GM21723 (cell line): ENCODE measurements around the gene WWOX.

Source experiments
- ATAC-seq: cut with Tn5 transposase; IDR thresholded peaks from one replicate; pipeline ENCODE4 v1.9.1; 2021; ENCODE audit warnings: mild to moderate bottlenecking, moderate library complexity; ENCODE audit not compliant: unreplicated experiment

The WWOX gene

GRCh38 chr16:78386557-78387324, 287.3 kb downstream of the WWOX start:
- no peak for ATAC-seq

DNA sequence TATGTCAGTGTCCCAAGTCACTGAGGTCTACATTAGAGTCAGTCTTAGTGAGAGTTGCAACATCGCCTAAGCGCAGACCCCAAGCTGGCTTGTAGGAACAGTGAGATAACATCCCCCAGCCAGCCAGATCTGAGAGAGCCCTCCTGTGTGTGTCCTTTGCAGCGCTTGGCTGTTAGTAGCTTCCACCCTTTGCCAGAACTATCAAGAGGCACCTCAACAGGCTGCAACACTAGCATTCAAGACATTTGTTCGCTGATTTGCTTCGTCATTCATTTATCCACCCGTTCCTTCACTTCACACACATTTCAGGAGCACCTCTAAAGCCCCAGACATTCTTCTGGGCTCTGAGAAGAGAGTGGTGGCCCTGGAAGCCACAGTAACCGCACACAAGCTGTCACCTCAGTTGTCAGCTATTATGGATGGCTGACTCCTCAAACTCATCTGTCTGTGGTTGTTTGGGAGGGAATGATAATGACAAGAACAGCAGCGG, 289.6 kb downstream of the WWOX start:
- ATAC-seq = no peak

GRCh38 chr16:78390092-78390491, 290.6 kb downstream of the WWOX start:
- ATAC-seq = no peak

GRCh38 chr16:78390508-78391324, 291.3 kb downstream of the WWOX start:
- ATAC-seq = no peak

DNA sequence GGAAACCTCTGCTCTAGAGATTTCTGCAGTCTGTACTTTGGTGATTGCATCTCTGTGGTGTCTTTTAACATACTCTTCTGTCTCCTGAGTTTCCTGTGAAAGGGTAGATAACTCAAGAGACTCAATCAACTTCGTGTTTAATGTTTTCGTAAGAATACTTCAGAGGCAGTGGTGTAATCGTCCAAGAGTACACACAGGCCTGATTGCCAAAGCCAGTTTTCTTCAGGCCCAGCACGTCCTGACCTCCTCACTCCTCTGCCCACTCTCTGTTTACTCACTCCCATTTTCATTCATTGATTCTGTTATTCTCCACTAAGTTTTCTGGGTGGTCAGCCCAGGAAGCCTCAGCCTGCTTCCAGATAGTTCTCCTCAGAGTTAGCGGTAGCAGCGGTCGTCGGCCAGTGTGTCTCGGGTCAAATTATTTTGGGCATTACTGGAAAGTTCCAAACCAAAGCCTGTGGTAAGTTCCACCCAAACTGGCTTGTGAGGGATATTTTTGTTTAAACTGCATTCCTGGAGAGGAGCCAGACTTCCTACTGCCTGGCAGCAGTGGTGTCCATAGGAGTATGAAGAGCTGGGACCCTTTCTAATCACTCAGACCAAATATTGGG, 293.2 kb downstream of the WWOX start:
- ATAC-seq = no peak

DNA sequence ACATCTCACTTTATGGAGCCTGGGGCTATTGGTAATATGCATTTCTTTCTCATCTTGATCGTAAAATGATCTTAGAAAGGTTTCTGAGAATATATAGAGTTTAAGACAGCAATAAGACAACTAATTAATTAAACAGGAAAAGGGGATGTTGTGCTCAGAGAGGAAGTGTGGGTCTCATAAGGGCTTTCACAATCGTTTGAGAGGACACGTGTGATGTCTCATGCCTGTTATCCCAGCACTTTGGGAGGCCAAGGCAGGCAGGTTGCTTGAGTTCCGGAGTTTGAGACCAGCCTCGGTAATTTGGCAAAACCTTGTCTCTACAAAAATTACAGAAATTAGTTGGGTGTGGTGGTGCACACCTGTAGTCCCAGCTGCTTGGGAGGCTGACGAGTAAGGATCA, 295.6 kb downstream of the WWOX start:
- no peak for ATAC-seq

- ATAC-seq = no peak
Measured at GRCh38 chr16:78396046-78396445, 296.6 kb downstream of the WWOX start.

GRCh38 chr16:78396673-78397072, 297.2 kb downstream of the WWOX start:
- ATAC-seq = no peak

- no peak for ATAC-seq
Measured at GRCh38 chr16:78399384-78399783, 299.9 kb downstream of the WWOX start.

DNA sequence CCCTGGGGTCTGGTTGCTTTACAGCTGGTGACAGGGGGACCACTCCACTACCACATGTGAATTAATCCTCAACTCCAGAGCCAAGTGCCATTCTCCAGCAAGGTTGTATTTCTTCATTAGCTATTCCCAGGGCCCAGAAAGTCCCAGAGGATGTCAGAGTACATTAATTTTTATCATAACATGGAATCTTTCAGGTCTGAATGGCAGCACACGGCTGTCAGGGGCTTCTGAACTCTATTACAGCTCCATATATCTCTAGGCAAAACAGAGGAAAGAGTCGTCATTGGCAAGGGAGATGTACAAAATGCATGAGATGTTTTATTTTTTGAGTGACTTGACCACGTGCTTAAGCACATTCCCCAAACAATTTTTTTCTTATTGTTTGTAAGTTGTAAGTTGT, 303.4 kb downstream of the WWOX start:
- ATAC-seq = no peak

DNA sequence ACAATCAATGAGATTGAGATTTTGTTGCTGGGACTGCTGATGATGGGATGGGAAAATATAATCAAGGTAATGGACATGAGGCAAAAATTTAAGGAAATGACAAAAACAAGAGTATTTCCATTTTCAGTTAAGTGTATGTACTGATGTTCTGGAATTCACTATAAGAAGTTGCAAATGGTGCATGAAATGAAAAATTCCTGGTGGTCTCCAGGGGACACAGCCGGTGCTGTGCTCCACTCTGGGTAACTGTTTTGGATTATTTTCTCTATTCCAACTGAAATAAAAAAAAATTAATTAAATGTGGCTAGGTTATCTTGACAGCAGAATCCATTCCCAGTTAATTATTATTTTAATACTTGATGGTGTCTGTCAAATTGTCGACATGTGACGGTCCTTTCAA, 305.6 kb downstream of the WWOX start:
- no peak for ATAC-seq

GRCh38 chr16:78405833-78406232, 306.4 kb downstream of the WWOX start:
- no peak for ATAC-seq

- ATAC-seq = no peak
Measured at GRCh38 chr16:78407191-78407590, 307.7 kb downstream of the WWOX start.

DNA sequence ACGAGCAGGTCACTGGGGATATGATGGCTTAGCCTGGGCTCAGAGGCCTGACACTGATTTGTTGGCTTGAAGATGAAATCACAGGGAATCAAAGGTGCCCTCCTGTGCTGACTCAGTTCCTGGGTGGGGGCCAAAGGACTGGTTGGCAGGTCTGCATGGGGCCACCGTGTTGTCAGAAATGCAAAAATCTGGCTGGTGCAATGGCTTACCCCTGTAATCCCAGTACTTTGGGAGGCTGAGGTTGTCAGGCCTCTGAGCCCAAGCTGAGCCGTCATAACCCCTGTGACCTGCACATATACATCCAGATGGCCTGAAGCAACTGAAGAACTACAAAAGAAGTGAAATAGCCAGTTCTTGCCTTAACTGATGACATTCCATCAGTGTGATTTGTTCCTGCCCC, 314.2 kb downstream of the WWOX start:
- ATAC-seq = no peak

DNA sequence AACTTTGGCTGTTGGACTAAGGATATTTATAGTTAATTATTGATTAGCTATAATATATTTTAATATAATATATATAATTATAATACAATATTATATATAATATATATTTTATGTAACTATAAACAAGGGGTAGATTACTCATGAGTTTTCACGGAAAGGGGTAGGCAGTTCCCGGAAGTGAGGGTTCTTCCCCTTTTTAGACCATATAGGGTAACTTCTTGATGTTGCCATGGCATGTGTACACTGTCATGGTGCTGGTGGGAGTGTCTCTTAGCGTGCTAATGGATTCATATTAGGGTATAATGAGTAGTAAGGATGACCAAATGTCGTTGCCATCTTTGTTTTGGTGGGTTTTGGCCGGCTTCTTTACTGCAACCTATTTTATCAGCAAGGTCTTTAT, 315.6 kb downstream of the WWOX start:
- no peak for ATAC-seq

- ATAC-seq = no peak
Measured at GRCh38 chr16:78415669-78416068, 316.2 kb downstream of the WWOX start.

DNA sequence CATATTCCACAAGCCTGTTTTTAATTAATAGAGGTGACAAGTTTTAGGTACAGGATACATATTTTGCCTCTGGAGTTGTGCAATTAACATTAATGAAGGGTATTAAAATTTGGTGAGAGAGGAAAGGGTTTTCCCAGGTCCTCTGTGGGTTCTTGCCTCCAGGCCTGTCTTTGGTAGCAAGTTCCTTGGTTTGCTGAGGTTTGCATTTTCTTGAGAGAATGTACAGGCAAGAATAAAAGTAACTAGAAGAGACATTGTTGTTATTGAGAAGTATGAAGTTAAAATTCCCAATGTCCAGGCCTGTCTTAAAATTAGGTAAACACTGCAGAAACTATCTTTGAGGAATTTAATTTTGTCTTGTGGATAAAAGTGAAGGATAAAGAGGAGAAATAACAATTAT, 316.9 kb downstream of the WWOX start:
- ATAC-seq = no peak

- ATAC-seq = no peak
Measured at GRCh38 chr16:78421181-78421708, 321.8 kb downstream of the WWOX start.

GRCh38 chr16:78425281-78425680, 325.8 kb downstream of the WWOX start:
- no peak for ATAC-seq

GRCh38 chr16:78425891-78426510, 326.5 kb downstream of the WWOX start:
- ATAC-seq = no peak

DNA sequence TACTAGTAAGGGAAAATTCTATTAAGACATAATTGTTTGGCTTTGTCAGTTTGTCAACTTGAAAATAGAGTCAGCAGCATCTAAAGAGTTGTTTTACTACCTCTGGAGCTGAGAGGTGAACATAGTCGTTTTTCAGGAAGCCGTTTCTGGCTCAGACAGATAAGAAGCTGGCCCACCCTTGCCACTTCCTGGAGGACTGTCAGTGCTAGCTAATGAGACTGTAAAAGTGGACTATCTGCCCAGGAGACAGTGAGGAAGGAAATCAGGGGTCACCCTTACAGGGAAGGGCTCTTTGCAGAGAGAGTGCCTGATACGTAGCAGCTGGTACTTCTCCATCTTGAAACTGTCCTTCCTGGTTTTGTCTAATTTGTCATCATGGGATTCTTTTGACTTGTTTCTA, 328.7 kb downstream of the WWOX start:
- ATAC-seq = no peak
